ENCODE measurements around the gene PTH2. TPM values are rescaled to one million over a fixed set of nuclear protein-coding genes. Genes with fewer than 3 reads are reported as not detected.

The PTH2 gene
- total RNA-seq, 1 donor from 2014 or later, result not detected

DNA sequence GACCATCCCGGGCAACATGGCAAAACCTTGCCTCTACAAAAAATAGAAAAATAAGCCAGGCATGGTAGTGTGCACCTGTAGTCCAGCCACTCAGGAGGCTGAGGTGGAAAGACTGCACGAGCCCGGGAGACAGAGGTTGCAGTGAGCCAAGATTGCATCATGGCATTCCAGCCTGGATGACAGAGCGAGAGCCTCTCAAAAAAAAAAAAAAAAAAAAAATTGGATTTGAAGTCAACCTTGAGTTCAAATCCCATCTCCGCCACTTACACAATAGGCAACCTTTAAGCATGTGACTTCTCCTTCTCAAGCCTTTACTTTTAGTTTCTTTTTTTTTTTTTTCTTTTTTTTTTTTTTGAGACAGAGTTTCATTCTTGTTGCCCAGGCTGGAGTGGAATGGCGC is 23.2 kb downstream of the PTH2 start:
- H3K36me3 ChIP-seq (ENCODE audit: control insufficient read depth in 3 of 3, insufficient read depth in 3 of 3, low read length in 3 of 3), result no peaks in the 10 kb centered on the region
- H3K27ac ChIP-seq (ENCODE audit: low read depth, low read length), result no peak overlapping the region
- peaks cover 6 to 17% (median 9%) of the 10 kb centered on the region in 3 donors for H3K27me3 ChIP-seq (ENCODE audit: control insufficient read depth in 3 of 3, insufficient read depth in 3 of 3, low read length in 3 of 3)
- no peak overlapping the region for H3K9ac ChIP-seq (ENCODE audit: low read depth in 1 of 3, low read length in 3 of 3)
- H3K9me3 ChIP-seq (ENCODE audit: control insufficient read depth in 3 of 3, low read length in 3 of 3), result no peaks in the 10 kb centered on the region
- no peak overlapping the region for H3K4me3 ChIP-seq (ENCODE audit: low read length in 3 of 3)
- no peaks in the 10 kb centered on the region for H3K4me1 ChIP-seq (ENCODE audit: control insufficient read depth in 3 of 3, insufficient read depth in 3 of 3, low read length in 3 of 3)

DNA sequence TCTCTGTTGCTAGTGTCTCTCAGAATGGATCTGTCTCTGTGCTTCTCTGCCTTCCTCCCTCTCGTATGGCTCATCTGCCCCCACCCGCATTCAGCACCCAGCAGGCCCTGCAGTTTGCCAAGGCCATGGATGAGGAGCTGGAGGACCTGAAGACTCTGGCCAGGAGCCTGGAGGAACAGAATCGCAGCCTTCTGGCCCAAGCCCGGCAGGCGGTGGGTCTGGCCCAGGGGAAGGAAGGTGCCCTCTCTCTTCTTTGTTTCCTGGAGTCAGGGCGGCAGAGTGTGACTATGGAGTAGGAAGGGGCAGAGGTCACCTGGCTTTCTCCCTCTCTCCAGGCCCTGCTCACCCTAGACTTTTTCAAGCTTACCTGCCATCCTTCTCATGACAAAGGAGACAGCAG is 24.3 kb downstream of the PTH2 start:
- Histone ChIP-seq H3K4me3 (ENCODE audit: low read length in 3 of 3) (no peak overlapping the region), H3K9ac (ENCODE audit: low read depth in 1 of 3, low read length in 3 of 3) (no peak overlapping the region), H3K4me1 (ENCODE audit: control insufficient read depth in 3 of 3, insufficient read depth in 3 of 3, low read length in 3 of 3) (no peaks in the 10 kb centered on the region), H3K9me3 (ENCODE audit: control insufficient read depth in 3 of 3, low read length in 3 of 3) (no peaks in the 10 kb centered on the region), H3K36me3 (ENCODE audit: control insufficient read depth in 3 of 3, insufficient read depth in 3 of 3, low read length in 3 of 3) (no peaks in the 10 kb centered on the region), H3K27me3 (ENCODE audit: control insufficient read depth in 3 of 3, insufficient read depth in 3 of 3, low read length in 3 of 3) (peaks cover 10 to 22% (median 20%) of the 10 kb centered on the region in 3 donors), H3K27ac (ENCODE audit: low read depth, low read length) (no peak overlapping the region)

DNA sequence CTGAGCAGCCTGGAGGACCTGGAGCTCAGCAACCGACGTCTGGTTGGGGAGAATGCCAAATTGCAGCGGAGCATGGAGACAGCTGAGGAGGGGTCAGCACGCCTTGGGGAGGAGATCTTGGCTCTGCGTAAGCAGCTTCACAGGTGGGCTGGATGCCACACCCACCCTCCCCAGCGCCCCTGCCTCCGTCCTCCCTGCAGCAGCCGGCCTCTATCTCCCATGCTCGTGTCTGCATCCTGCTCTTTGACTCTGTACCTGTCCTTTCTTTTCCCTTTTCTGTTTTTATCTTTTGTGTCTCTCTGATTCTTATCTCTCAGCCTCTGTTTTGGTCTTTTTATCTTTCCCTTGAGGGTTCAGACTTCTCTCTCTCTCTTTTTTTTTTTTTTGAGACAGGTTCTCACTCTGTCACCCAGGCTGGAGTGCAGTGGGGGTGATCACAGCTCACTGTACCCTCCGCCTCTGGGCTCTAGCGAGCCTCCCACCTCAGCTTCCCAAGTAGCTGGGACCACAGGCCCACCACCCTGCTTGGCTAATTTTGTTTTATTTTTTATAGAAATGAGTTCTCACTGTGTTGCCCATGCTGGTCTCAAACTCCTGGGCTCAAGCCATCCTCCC is 25.1 kb downstream of the PTH2 start:
- Histone ChIP-seq H3K9ac (ENCODE audit: low read depth in 1 of 3, low read length in 3 of 3) (no peak overlapping the region), H3K4me1 (ENCODE audit: control insufficient read depth in 3 of 3, insufficient read depth in 3 of 3, low read length in 3 of 3) (no peaks in the 10 kb centered on the region), H3K27me3 (ENCODE audit: control insufficient read depth in 3 of 3, insufficient read depth in 3 of 3, low read length in 3 of 3) (peaks cover 10 to 26% (median 24%) of the 10 kb centered on the region in 3 donors), H3K9me3 (ENCODE audit: control insufficient read depth in 3 of 3, low read length in 3 of 3) (no peaks in the 10 kb centered on the region), H3K27ac (ENCODE audit: low read depth, low read length) (no peak overlapping the region), H3K36me3 (ENCODE audit: control insufficient read depth in 3 of 3, insufficient read depth in 3 of 3, low read length in 3 of 3) (no peaks in the 10 kb centered on the region), H3K4me3 (ENCODE audit: low read length in 3 of 3) (no peak overlapping the region)

DNA sequence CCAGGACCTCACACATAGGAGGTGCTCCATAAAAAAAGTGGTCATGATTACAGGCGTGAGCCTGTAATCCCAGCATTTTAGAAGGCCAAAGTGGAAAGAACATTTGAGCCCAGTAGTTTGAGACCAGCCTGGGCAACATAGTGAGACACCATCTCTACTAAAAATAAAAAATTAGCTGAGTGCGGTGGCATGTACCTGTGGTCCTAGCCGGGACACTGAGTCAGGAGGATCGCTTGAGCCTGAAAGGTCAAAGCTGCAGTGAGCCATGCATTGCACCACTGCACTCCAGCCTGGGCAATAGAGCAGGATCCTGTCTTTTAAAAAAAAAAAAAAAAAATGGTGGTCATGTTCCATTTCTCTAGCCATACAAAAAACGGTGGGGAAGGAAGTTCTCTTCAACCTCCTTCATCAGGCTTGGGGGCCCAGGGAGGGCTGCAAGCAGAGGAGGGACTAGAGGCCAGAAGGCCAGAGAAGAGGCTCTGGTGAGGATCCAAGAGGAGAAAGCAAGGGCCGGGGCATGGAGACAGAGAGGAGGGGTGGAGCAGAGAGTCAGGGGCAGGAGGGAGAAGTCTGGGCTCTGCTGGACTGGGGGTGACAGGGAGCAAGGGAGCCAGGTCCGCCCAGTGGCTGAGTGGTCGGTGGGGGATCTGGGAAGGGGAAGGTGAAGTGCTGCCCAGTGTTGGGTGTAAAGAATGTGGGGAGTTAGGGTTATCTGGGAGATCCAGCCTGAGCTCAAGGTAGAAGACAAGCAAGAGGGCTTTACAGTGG is 26.3 kb downstream of the PTH2 start:
- H3K36me3 ChIP-seq (ENCODE audit: control insufficient read depth in 3 of 3, insufficient read depth in 3 of 3, low read length in 3 of 3), result no peaks in the 10 kb centered on the region
- no peak overlapping the region for H3K27ac ChIP-seq (ENCODE audit: low read depth, low read length)
- peaks cover 10 to 29% (median 28%) of the 10 kb centered on the region in 3 donors for H3K27me3 ChIP-seq (ENCODE audit: control insufficient read depth in 3 of 3, insufficient read depth in 3 of 3, low read length in 3 of 3)
- no peak overlapping the region for H3K4me3 ChIP-seq (ENCODE audit: low read length in 3 of 3)
- no peaks in the 10 kb centered on the region for H3K9me3 ChIP-seq (ENCODE audit: control insufficient read depth in 3 of 3, low read length in 3 of 3)
- no peaks in the 10 kb centered on the region for H3K4me1 ChIP-seq (ENCODE audit: control insufficient read depth in 3 of 3, insufficient read depth in 3 of 3, low read length in 3 of 3)
- H3K9ac ChIP-seq (ENCODE audit: low read depth in 1 of 3, low read length in 3 of 3), result no peak overlapping the region

GRCh38 chr19:49395581-49396407 is 27.4 kb downstream of the PTH2 start:
- Histone ChIP-seq H3K27me3 (ENCODE audit: control insufficient read depth in 3 of 3, insufficient read depth in 3 of 3, low read length in 3 of 3) (peaks cover 10 to 37% (median 28%) of the 10 kb centered on the region in 3 donors), H3K27ac (ENCODE audit: low read depth, low read length) (no peak overlapping the region), H3K4me1 (ENCODE audit: control insufficient read depth in 3 of 3, insufficient read depth in 3 of 3, low read length in 3 of 3) (no peaks in the 10 kb centered on the region), H3K36me3 (ENCODE audit: control insufficient read depth in 3 of 3, insufficient read depth in 3 of 3, low read length in 3 of 3) (no peaks in the 10 kb centered on the region), H3K4me3 (ENCODE audit: low read length in 3 of 3) (no peak overlapping the region), H3K9me3 (ENCODE audit: control insufficient read depth in 3 of 3, low read length in 3 of 3) (no peaks in the 10 kb centered on the region), H3K9ac (ENCODE audit: low read depth in 1 of 3, low read length in 3 of 3) (no peak overlapping the region)

DNA sequence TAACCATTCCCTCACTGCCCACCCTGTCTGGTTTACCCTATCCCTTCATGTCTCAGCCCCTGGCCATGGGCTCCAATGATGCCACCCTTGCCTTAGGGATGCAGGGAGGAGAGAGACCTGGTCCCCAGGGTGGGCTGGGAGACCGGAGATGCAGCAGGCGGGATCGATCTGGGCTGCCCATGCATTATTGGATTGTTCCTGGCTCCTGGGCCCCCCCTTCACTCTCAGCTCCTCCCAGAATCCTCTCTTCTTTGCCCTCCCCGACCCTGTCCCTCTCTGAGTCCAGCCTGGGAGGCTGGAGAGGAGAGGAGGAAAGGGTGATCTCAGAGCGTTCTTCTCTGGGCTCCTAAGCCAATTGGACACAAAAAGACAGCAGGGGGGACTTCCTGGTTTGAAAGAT is 29.4 kb downstream of the PTH2 start:
- peaks cover 8 to 45% (median 24%) of the 10 kb centered on the region in 3 donors for H3K27me3 ChIP-seq (ENCODE audit: control insufficient read depth in 3 of 3, insufficient read depth in 3 of 3, low read length in 3 of 3)
- H3K27ac ChIP-seq (ENCODE audit: low read depth, low read length), result no peak overlapping the region
- no peak overlapping the region for H3K4me3 ChIP-seq (ENCODE audit: low read length in 3 of 3)
- no peak overlapping the region for H3K9ac ChIP-seq (ENCODE audit: low read depth in 1 of 3, low read length in 3 of 3)
- no peaks in the 10 kb centered on the region for H3K4me1 ChIP-seq (ENCODE audit: control insufficient read depth in 3 of 3, insufficient read depth in 3 of 3, low read length in 3 of 3)
- no peaks in the 10 kb centered on the region for H3K9me3 ChIP-seq (ENCODE audit: control insufficient read depth in 3 of 3, low read length in 3 of 3)
- no peaks in the 10 kb centered on the region for H3K36me3 ChIP-seq (ENCODE audit: control insufficient read depth in 3 of 3, insufficient read depth in 3 of 3, low read length in 3 of 3)

DNA sequence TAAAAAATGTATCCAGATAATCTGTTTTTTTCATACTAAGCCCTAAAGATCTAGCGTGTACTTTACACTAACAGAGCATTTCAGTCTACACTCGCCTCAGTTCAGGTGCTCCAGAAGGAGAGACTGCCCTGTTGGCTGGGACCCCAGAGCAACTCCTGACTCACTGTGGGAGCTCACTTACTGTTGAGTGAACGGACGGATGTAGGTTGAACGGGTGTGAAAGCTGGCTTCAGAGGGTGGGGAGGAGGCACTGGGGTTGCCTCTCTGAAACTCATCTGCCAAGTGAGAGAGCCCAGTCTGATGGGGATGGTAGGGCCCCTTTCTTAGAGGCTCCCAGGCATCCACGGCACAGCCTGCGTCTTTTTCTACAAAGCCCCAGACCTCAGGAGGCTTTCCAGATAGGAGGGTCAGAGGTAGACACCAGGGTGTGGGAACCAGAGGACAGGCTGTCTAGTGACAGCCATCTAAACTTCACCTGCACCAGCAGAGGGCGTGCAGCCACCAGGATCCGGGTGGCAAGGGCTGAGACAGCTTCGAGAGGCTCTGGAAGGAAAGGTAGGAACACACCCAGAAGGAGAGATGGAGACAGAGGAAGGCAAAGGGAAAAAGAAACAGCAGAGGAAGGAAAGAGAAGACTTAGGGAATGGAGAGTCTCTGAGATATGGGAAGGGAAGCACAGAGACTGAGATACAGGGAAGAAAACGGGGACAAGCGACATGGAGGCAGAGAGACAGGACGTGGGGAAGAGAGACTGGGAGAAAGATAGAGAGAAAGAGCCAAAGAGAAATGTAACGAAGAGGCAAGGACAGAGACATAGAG is 31.5 kb downstream of the PTH2 start:
- Histone ChIP-seq H3K4me3 (ENCODE audit: low read length in 3 of 3) (no peak overlapping the region), H3K9me3 (ENCODE audit: control insufficient read depth in 3 of 3, low read length in 3 of 3) (no peaks in the 10 kb centered on the region), H3K27ac (ENCODE audit: low read depth, low read length) (no peak overlapping the region), H3K4me1 (ENCODE audit: control insufficient read depth in 3 of 3, insufficient read depth in 3 of 3, low read length in 3 of 3) (no peaks in the 10 kb centered on the region), H3K36me3 (ENCODE audit: control insufficient read depth in 3 of 3, insufficient read depth in 3 of 3, low read length in 3 of 3) (no peaks in the 10 kb centered on the region), H3K9ac (ENCODE audit: low read depth in 1 of 3, low read length in 3 of 3) (no peak overlapping the region), H3K27me3 (ENCODE audit: control insufficient read depth in 3 of 3, insufficient read depth in 3 of 3, low read length in 3 of 3) (peaks cover 8 to 43% (median 24%) of the 10 kb centered on the region in 3 donors)

GRCh38 chr19:49390929-49391359 is 32.3 kb downstream of the PTH2 start:
- no peak overlapping the region for H3K9ac ChIP-seq (ENCODE audit: low read depth in 1 of 3, low read length in 3 of 3)
- H3K4me1 ChIP-seq (ENCODE audit: control insufficient read depth in 3 of 3, insufficient read depth in 3 of 3, low read length in 3 of 3), result no peaks in the 10 kb centered on the region
- no peak overlapping the region for H3K27ac ChIP-seq (ENCODE audit: low read depth, low read length)
- H3K27me3 ChIP-seq (ENCODE audit: control insufficient read depth in 3 of 3, insufficient read depth in 3 of 3, low read length in 3 of 3), result peaks cover 8 to 43% (median 24%) of the 10 kb centered on the region in 3 donors
- H3K36me3 ChIP-seq (ENCODE audit: control insufficient read depth in 3 of 3, insufficient read depth in 3 of 3, low read length in 3 of 3), result no peaks in the 10 kb centered on the region
- no peak overlapping the region for H3K4me3 ChIP-seq (ENCODE audit: low read length in 3 of 3)
- no peaks in the 10 kb centered on the region for H3K9me3 ChIP-seq (ENCODE audit: control insufficient read depth in 3 of 3, low read length in 3 of 3)

DNA sequence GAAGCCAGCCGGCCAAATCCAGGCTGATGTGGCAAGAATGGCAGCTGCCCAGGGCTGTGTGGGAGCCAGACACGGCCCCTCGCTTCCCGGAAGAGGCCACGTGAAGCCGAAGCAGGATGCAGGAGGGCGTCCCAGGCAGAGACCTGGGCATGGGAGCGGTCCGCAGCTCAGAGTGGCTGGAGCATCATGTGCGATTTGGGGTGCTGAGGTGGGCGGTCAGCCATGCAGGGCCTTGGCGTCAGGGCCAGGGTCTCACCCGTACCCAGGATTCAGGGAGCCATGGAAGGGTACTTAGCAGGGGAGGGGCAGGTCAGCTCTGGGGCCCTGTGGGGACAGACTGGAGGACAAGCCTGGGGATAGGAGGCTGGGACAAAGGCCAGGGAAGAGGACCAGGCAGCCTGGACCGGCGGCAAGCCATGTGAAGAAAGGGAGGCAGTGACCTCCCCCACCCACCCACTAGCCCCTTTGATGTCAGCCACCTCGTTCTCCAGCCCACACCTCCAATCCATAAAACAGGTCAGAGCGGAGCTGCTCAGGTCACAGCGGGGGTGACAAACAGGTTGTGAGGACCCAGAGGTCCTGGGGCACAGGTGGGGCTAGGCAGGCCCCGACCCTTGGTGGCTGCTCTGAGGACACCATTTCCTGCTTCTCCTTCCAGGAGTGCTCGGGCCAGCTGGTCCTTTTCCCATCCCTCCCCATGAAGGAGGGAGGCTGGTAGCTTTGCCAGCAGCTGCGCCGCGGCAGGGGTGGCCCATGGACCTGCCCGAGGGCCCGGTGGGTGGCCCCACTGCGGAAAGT is 32.9 kb downstream of the PTH2 start:
- no peak overlapping the region for H3K9ac ChIP-seq (ENCODE audit: low read depth in 1 of 3, low read length in 3 of 3)
- H3K27me3 ChIP-seq (ENCODE audit: control insufficient read depth in 3 of 3, insufficient read depth in 3 of 3, low read length in 3 of 3), result peaks cover 6 to 38% (median 20%) of the 10 kb centered on the region in 3 donors
- no peaks in the 10 kb centered on the region for H3K4me1 ChIP-seq (ENCODE audit: control insufficient read depth in 3 of 3, insufficient read depth in 3 of 3, low read length in 3 of 3)
- no peaks in the 10 kb centered on the region for H3K36me3 ChIP-seq (ENCODE audit: control insufficient read depth in 3 of 3, insufficient read depth in 3 of 3, low read length in 3 of 3)
- no peak overlapping the region for H3K27ac ChIP-seq (ENCODE audit: low read depth, low read length)
- no peaks in the 10 kb centered on the region for H3K9me3 ChIP-seq (ENCODE audit: control insufficient read depth in 3 of 3, low read length in 3 of 3)
- H3K4me3 ChIP-seq (ENCODE audit: low read length in 3 of 3), result no peak overlapping the region
